Chondrocyte (in vitro differentiated cells): ENCODE measurements around the gene TSPAN18. TPM values are rescaled to one million over a fixed set of nuclear protein-coding genes. Genes with fewer than 3 reads are reported as not detected.

ENCODE experiments used
- DNase-seq: peaks from one replicate; pipeline ENCODE4 v3.0.0; 2021; ENCODE audit warnings: mixed read lengths, low spot score
- H3K27ac Mint-ChIP-seq: one replicate; pipeline ENCODE4 v1.8.0; 2021; ENCODE audit warnings: mild to moderate bottlenecking, moderate library complexity, mixed read lengths; ENCODE audit not compliant: unreplicated experiment
- H3K27me3 Mint-ChIP-seq: 2 replicates; pipeline ENCODE4 v1.8.0; 2021; ENCODE audit warnings: low read depth, mixed read lengths
- H3K36me3 Mint-ChIP-seq: 2 replicates; pipeline ENCODE4 v1.8.0; 2021; ENCODE audit warnings: low read depth, mixed read lengths
- H3K4me1 Mint-ChIP-seq: 2 replicates; pipeline ENCODE4 v1.8.0; 2021; ENCODE audit warnings: low read depth, mild to moderate bottlenecking, mixed read lengths
- H3K4me3 Mint-ChIP-seq: one replicate; pipeline ENCODE4 v1.8.0; 2021; ENCODE audit warnings: mild to moderate bottlenecking, moderate library complexity, mixed read lengths; ENCODE audit not compliant: unreplicated experiment
- H3K9me3 Mint-ChIP-seq: 2 replicates; pipeline ENCODE4 v1.8.0; 2021; ENCODE audit warnings: low read depth, mixed read lengths
- CTCF ChIP-seq: fragments of 200-600 bp; sonication (generic); IDR thresholded peaks from 2 replicates; pipeline ENCODE4 v1.5.0; 2021; ENCODE audit warnings: antibody characterized with exemption, mild to moderate bottlenecking, moderate library complexity
- total RNA-seq: library from RNA; stranded (reverse); gene quantifications from 3 replicates; pipeline ENCODE4 v1.2.1, GENCODE V29; 2021

TSPAN18 gene
- total RNA-seq, 1 donor from 2014 or later: 4.0 TPM

GRCh38 chr11:44972746-44973435 is 246.1 kb downstream of the TSPAN18 start:
- Mint-ChIP-seq H3K27ac (no peak overlapping the region), H3K36me3 (no peaks in the 10 kb centered on the region)
- DNase-seq: no peak

GRCh38 chr11:44973632-44974401 is 247.1 kb downstream of the TSPAN18 start:
- Mint-ChIP-seq H3K4me3 (no peak overlapping the region), H3K9me3 (no peaks in the 10 kb centered on the region), H3K36me3 (no peaks in the 10 kb centered on the region), H3K27me3 (peaks cover 4% of the 10 kb centered on the region), H3K27ac (no peak overlapping the region), H3K4me1 (peaks cover 8% of the 10 kb centered on the region)
- no peak for DNase-seq
- TF ChIP-seq CTCF: no peak

More at GRCh38 chr11:44972746-44973435, 246.1 kb downstream of the TSPAN18 start:
- Mint-ChIP-seq H3K4me3 (no peak overlapping the region), H3K4me1 (peaks cover 8% of the 10 kb centered on the region), H3K27me3 (peaks cover 4% of the 10 kb centered on the region), H3K9me3 (no peaks in the 10 kb centered on the region)
- TF ChIP-seq CTCF: no peak

- no peak for DNase-seq
- H3K27me3 Mint-ChIP-seq: peaks cover 4% of the 10 kb centered on the region
- H3K4me3 Mint-ChIP-seq: no peak overlapping the region
- no peaks in the 10 kb centered on the region for H3K36me3 Mint-ChIP-seq
- no peak for TF ChIP-seq CTCF
- no peaks in the 10 kb centered on the region for H3K9me3 Mint-ChIP-seq
- no peak overlapping the region for H3K27ac Mint-ChIP-seq
- peaks cover 8% of the 10 kb centered on the region for H3K4me1 Mint-ChIP-seq
Observed at GRCh38 chr11:44974402-44975000, 247.7 kb downstream of the TSPAN18 start.

GRCh38 chr11:44976576-44976975 is 249.8 kb downstream of the TSPAN18 start:
- Mint-ChIP-seq H3K4me1 (peaks cover 8% of the 10 kb centered on the region), H3K9me3 (no peaks in the 10 kb centered on the region), H3K36me3 (no peaks in the 10 kb centered on the region)

More at GRCh38 chr11:44976576-44976975, 249.8 kb downstream of the TSPAN18 start:
- Mint-ChIP-seq H3K27me3 (peaks cover 4% of the 10 kb centered on the region), H3K27ac (no peak overlapping the region), H3K4me3 (no peak overlapping the region)
- no peak for TF ChIP-seq CTCF
- no peak for DNase-seq
